ENCODE data around the gene PCDHGA5.
"Not testable (repeated sequence)": the region's sequence is repeated elsewhere in the genome, so short reads cannot be mapped to it uniquely, and the experiment has no call there.

DNA sequence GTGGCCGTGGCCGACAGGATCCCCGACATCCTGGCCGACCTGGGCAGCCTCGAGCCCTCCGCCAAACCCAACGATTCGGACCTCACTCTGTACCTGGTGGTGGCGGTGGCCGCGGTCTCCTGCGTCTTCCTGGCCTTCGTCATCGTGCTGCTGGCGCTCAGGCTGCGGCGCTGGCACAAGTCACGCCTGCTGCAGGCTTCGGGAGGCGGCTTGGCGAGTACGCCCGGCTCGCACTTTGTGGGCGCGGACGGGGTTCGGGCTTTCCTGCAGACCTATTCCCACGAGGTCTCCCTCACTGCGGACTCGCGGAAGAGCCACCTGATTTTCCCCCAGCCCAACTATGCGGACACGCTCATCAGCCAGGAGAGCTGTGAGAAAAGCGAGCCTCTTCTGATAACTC, 17.9 kb upstream of the PCDHGA5 start:
- not testable (repeated sequence) for TF ChIP-seq POLR2A (IDR thresholded peaks at IDR 0.05; ENCODE audit: low read length); GATA1 (IDR thresholded peaks at IDR 0.05; ENCODE audit: low read depth, low read length)
